ENCODE data around the gene CST7. TPM values are rescaled to one million over a fixed set of nuclear protein-coding genes. Genes with fewer than 3 reads are reported as not detected.

The CST7 gene
- total and polyA plus RNA-seq, 2 of the 13 experiments (the other 11 are each of a cell fraction or from before 2014, with no cell fraction given): not detected

DNA sequence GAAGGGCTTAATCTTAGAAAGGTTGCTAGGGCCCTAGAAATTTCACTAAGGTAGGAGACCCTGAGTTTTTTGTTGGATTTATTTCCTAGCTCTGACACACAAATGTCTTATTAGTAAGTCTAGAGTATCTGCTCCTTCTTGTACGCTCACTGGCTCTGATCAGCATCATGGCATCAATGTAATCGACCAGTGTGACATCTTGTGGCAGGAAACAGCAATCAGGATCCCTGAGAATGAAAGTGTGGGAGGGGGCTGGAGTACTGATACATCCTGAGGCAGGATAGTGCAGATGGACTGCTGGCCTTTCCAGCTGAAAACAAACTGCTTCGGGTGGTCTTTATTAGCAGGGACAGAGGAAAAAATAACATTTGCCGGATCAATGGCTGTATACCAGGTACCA lies 10.0 kb upstream of the CST7 start:
- CTCF ChIA-PET (ENCODE audit: low intra/inter-chr PET ratio, low total read pairs): no interaction called here
- intact Hi-C loops (cut with micrococcal nuclease; ENCODE audit: unreplicated experiment) (no loop called here), in situ Hi-C loops (cut with HindIII; ENCODE audit: extremely low pct_ligation_motif_present, low pct_unique_long_range_greater_than_20kb) (no loop called here)
- TF ChIP-seq, protein P1, sequence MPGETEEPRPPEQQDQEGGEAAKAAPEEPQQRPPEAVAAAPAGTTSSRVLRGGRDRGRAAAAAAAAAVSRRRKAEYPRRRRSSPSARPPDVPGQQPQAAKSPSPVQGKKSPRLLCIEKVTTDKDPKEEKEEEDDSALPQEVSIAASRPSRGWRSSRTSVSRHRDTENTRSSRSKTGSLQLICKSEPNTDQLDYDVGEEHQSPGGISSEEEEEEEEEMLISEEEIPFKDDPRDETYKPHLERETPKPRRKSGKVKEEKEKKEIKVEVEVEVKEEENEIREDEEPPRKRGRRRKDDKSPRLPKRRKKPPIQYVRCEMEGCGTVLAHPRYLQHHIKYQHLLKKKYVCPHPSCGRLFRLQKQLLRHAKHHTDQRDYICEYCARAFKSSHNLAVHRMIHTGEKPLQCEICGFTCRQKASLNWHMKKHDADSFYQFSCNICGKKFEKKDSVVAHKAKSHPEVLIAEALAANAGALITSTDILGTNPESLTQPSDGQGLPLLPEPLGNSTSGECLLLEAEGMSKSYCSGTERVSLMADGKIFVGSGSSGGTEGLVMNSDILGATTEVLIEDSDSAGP (CRISPR knock-in tag; IDR thresholded peaks at IDR 0.05; ENCODE audit: borderline replicate concordance): no peak
- no peak for ATAC-seq
- no TSS peak for BruUV-seq (replicated peaks)
- no peak for FAIRE-seq
- no peak overlapping the region for H3K4me2 ChIP-seq (ENCODE audit: low read depth, low read length)
- no peaks in the 10 kb centered on the region; a peak in 1 of 5 replicates for H3K27me3 ChIP-seq (ENCODE audit: control insufficient read depth in 1 of 2, insufficient read depth in 2 of 2, low read length in 2 of 2)
- no peaks in the 10 kb centered on the region for H4K20me1 ChIP-seq (ENCODE audit: insufficient read depth, low read length)
- H3K4me1 ChIP-seq (ENCODE audit: insufficient read depth, low read length): no peaks in the 10 kb centered on the region
- H2AFZ ChIP-seq (ENCODE audit: low read length): no peak overlapping the region
- no peak overlapping the region for H3K9ac ChIP-seq (ENCODE audit: insufficient read depth, low read depth, low read length)
- 10% methylated on average over 4 of the region's 4 CpGs for WGBS (ENCODE audit: low lambda C conversion rate)
- POLR2A ChIA-PET: no interaction called here
- no peak overlapping the region for H3K4me3 ChIP-seq (replicated peaks in 1 of 3; ENCODE audit: insufficient read depth in 1 of 3, low read depth in 2 of 3, low read length in 3 of 3)
- H3K27ac ChIP-seq (ENCODE audit: extremely low read length, insufficient read depth, low read length): no peak overlapping the region
- DNase-seq (ENCODE audit: low spot score): no peak
- 0 out of 2 replicates have a peak, but pooled peaks cover 8% of the 10 kb centered on the region for H3K9me3 ChIP-seq (ENCODE audit: low read length)
- no peaks in the 10 kb centered on the region for H3K36me3 ChIP-seq (replicated peaks in 1 of 2; ENCODE audit: control insufficient read depth in 1 of 2, insufficient read depth in 2 of 2, low read length in 2 of 2)
- H3K79me2 ChIP-seq (ENCODE audit: insufficient read depth, low read length): no peaks in the 10 kb centered on the region

DNA sequence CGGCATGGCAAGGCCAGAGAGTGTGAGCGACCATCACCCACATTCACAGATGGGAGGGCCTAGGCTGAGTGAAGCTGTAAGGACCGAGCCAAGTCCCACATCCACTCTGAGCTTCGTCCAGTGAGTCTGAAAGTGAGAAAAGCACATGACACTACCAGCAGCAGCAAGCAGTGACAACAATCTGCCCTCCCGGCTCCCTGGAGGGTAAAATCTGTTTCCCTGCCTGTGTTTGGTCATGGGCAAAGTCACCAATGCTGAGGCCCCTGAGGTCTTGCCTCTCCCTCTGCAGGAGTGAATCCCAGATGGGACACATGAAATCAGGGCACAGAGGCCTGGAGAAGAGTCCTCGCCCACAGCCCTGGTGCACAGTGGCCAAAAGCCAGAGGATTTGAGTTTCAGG lies 6.4 kb upstream of the CST7 start:
- no peak overlapping the region for H3K4me3 ChIP-seq (replicated peaks in 1 of 3; ENCODE audit: insufficient read depth in 1 of 3, low read depth in 2 of 3, low read length in 3 of 3)
- ChIA-PET POLR2A (no interaction called here), CTCF (ENCODE audit: low intra/inter-chr PET ratio, low total read pairs) (no interaction called here)
- H3K9ac ChIP-seq (ENCODE audit: insufficient read depth, low read depth, low read length): no peak overlapping the region
- no peak overlapping the region for H2AFZ ChIP-seq (ENCODE audit: low read length)
- no peak for FAIRE-seq
- no peaks in the 10 kb centered on the region for H3K36me3 ChIP-seq (replicated peaks in 1 of 2; ENCODE audit: control insufficient read depth in 1 of 2, insufficient read depth in 2 of 2, low read length in 2 of 2)
- no TSS peak for BruUV-seq (replicated peaks)
- no peaks in the 10 kb centered on the region for H3K4me1 ChIP-seq (ENCODE audit: insufficient read depth, low read length)
- H3K9me3 ChIP-seq (ENCODE audit: low read length): no peaks in the 10 kb centered on the region
- no peaks in the 10 kb centered on the region for H4K20me1 ChIP-seq (ENCODE audit: insufficient read depth, low read length)
- no peaks in the 10 kb centered on the region for H3K79me2 ChIP-seq (ENCODE audit: insufficient read depth, low read length)
- DNase-seq (ENCODE audit: low spot score): no peak
- 6% methylated on average over 6 of the region's 6 CpGs for WGBS (ENCODE audit: low lambda C conversion rate)
- intact Hi-C loops (cut with micrococcal nuclease; ENCODE audit: unreplicated experiment) (no loop called here), in situ Hi-C loops (cut with HindIII; ENCODE audit: extremely low pct_ligation_motif_present, low pct_unique_long_range_greater_than_20kb) (no loop called here)
- TF ChIP-seq, protein P2, sequence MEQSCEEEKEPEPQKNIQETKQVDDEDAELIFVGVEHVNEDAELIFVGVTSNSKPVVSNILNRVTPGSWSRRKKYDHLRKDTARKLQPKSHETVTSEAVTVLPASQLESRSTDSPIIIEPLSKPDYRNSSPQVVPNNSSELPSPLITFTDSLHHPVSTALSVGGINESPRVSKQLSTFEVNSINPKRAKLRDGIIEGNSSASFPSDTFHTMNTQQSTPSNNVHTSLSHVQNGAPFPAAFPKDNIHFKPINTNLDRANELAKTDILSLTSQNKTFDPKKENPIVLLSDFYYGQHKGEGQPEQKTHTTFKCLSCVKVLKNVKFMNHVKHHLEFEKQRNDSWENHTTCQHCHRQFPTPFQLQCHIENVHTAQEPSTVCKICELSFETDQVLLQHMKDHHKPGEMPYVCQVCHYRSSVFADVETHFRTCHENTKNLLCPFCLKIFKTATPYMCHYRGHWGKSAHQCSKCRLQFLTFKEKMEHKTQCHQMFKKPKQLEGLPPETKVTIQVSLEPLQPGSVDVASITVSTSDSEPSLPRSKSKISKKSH (CRISPR knock-in tag; IDR thresholded peaks at IDR 0.05; ENCODE audit: borderline replicate concordance): no peak
- TF ChIP-seq ARHGAP35 (CRISPR knock-in tag; IDR thresholded peaks at IDR 0.05; ENCODE audit: borderline replicate concordance) (no peak), HES4 (CRISPR knock-in tag; IDR thresholded peaks at IDR 0.05; ENCODE audit: borderline replicate concordance) (no peak)
- H3K4me2 ChIP-seq (ENCODE audit: low read depth, low read length): no peak overlapping the region
- ATAC-seq: no peak; the same call in 2 of the 3 replicates
- H3K27me3 ChIP-seq (ENCODE audit: control insufficient read depth in 1 of 2, insufficient read depth in 2 of 2, low read length in 2 of 2): no peaks in the 10 kb centered on the region
- H3K27ac ChIP-seq (ENCODE audit: extremely low read length, insufficient read depth, low read length): no peak overlapping the region

Measured in HepG2 (cell line).